GM12801 (cell line): ENCODE results near the gene FXYD6.

Experiments
- CTCF ChIP-seq: IDR thresholded peaks from one replicate; pipeline ENCODE4 v1.5.1; 2011; ENCODE audit warnings: control low read depth; ENCODE audit not compliant: insufficient read length; ENCODE audit errors: extremely low read depth

The FXYD6 gene

GRCh38 chr11:117919781-117920221, 43.3 kb upstream of the FXYD6 start:
- no peak for TF ChIP-seq CTCF

GRCh38 chr11:117919341-117919740, 42.9 kb upstream of the FXYD6 start:
- no peak for TF ChIP-seq CTCF

GRCh38 chr11:117918366-117919255, 42.2 kb upstream of the FXYD6 start:
- TF ChIP-seq CTCF = no peak

- TF ChIP-seq CTCF = no peak
These were observed 41.2 kb upstream of the FXYD6 start for GRCh38 chr11:117917591-117918151.

- TF ChIP-seq CTCF = no peak
These were observed 40.5 kb upstream of the FXYD6 start for GRCh38 chr11:117916956-117917355.

DNA sequence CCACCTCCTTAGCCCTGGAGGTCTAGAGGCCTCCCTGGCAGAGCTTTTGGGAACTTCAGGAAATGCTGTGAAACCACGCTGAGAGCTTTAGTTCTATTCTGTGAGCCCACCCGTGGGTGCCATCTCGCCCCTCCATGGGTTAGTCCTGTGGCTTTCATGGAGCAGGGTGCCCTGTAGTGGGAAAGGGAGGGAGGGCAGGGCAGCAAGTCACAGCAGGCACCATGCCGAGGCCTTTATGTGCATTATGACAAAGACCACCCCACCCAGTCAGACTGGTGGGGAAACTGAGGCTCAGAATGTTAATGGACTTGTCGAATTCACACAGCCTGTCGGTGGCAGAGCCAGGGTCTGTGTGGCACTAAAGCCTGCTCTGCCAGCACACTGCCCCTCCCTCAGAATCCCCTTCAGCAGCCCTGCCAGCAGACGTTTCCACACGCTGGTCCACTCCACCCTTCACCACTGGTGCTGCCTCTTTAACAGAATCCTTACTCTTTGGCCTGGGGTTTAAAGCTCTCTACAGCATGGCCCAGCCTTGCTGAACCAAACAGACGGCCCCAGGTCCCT, 39.3 kb upstream of the FXYD6 start:
- no peak for TF ChIP-seq CTCF

DNA sequence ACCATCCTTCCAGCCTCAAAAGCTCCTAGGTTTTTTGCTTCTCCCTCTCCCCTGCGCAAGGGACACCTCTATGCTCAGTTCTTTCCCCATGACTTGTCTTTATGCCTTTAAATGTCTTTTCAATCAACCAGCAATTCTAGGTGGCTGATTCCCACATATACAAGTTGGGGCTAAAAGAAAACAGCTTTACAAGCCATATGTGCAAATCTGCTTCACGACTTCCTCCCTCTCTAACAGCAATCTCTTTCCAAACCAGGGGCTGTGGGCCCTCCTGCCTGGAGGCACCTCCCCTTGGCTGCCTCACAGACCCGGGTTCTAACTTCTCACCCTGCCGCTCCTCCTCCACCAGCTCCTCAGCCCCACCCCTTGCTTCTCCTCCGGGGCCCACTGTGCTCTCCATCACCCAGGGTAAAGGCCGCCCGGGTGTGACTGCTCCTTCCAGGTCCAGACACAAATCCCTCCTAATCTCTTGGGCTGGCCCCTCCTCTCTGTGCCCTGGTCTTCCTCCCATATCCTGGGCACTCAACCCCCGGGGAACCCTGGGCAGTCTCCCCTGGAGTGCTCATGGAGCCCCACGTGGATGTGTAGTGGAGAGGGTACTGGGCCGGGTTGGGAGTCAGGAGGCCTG, 38.6 kb upstream of the FXYD6 start:
- TF ChIP-seq CTCF = no peak
